GM12892 (cell line): ENCODE data around the gene GRM7.

Source experiments
- POLR2A ChIP-seq: IDR thresholded peaks from 2 replicates; pipeline ENCODE4 v1.6.1; 2011; ENCODE audit warnings: low read depth, low read length, control low read depth
- POLR2AphosphoS5 ChIP-seq: IDR thresholded peaks from 2 replicates; pipeline ENCODE4 v1.6.1; 2011; ENCODE audit warnings: low read depth, low read length, control low read depth

DNA sequence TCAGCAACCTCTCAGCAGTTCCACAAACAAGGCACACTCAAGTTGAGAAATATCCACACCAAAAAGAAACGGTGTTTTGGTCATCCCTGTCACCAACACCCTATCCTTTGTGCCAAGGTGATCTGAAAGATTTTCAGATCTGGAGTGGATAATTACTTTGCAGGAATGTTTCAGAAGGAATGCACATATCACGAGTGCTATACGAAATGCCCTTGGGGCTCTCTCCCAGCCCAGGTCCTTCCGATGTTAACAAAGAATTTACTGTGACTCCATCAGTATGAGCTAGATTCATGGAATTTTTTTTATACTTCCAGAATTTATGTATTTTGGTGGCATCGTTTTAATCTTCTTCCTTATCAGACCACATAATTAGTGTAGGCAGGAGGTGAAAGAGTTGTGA is 105.0 kb downstream of the GRM7 start:
- TF ChIP-seq POLR2AphosphoS5 = no peak
- TF ChIP-seq POLR2A = no peak
